ENCODE measurements around the gene HPS1.

The HPS1 gene

DNA sequence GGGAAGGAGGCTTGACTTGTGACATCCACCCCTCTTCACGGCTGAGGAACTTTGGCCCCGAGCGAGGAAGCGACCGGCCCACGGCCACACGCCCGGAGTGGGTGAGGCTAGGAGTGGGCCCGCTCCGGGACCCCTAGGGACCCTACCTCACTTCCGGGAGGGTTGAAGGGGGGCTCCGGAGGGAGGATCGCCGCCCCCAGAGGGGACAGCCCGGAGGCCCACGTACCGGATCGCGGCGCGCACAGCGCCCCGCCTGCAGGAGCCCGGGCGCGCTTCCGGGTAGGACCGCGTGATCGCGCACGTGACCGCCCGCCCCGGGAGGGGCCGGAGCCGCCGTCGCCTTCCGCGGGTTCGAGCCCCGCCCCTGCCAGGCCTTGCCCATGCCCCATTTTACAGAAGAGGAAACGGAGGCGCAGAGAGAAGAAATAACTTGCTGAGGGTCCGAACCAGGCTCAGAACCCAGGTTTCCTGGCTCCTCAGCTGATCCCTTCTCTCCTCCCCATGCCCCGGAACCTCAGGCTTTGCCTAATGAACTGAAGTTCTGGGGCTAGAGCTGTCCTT is at the start of gene HPS1:
TSS of gene HPS1 (minus strand) at position 275 of the 561 bp plus-strand sequence. CDS start 3,695 bp downstream, outside the sequence.
- peak; percentile 56 for DNase-seq

- no peak for DNase-seq
Observed at GRCh38 chr10:98492763-98493162, 46.0 kb upstream of the HPS1 start.

GRCh38 chr10:98489561-98490481 is 43.1 kb upstream of the HPS1 start:
- DNase-seq: no peak

DNA sequence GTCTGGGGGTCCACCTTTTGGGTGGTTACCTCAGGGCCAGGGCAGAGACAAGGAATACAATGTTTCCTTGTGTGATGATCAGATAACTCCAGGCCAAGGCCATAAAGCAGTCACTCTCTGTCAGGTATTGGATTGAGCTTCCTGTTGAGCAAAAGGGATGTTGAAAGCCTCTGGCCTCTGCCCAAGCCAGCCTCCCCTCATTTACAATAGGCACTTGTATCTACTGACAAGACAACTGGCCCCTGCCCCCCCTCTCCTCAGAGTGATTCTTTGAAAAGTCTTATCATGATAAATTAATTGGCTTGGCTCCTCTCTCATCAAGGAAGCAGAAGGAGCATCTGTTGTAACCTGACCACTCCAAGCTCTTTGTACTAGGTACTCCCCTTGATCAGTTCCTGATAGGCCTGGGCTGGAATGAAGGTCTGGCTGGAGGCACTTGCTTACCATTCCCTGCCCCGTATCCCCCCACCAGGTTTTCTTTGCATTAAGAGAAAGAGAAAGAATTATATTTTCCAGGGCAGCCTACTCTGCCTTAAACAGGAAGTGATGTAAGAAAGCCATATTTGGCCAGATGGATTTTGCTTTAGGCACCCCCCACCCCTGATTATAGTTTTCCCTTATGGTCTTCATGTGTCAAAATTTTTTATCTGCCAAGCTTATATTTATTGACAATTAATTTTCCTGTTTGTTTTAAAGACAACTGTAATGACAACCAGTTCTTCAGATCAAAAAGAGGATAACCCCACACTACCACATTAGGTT is 42.1 kb upstream of the HPS1 start:
- DNase-seq: no peak

- no peak for DNase-seq
Observed at GRCh38 chr10:98487649-98488048, 40.9 kb upstream of the HPS1 start.

- DNase-seq: no peak
Observed at GRCh38 chr10:98486421-98486820, 39.7 kb upstream of the HPS1 start.

DNA sequence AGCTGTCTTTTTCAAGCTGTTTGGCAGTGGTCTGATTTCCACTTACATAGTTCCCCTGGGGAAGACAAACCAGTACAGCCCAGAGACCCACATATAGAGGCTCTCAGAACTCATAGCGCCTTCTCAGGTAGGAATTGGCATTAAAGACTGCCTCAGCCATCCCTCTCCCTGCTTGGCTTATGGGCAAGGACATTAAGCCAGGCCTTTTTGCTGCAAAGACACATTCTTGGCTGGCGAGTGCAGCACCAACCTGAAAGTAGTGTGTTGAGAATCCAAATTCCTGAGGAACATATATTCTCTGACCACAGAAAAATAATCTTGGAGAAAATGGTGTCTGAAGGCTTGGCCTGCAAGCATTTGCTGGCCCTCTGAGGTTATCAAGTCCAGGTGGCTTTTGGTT is 39.2 kb upstream of the HPS1 start:
- no peak for DNase-seq

GRCh38 chr10:98483658-98484057 is 36.9 kb upstream of the HPS1 start:
- DNase-seq: no peak

- no peak for DNase-seq
Observed at GRCh38 chr10:98482096-98482495, 35.4 kb upstream of the HPS1 start.

GRCh38 chr10:98481404-98481945 is 34.7 kb upstream of the HPS1 start:
- no peak for DNase-seq

GRCh38 chr10:98478430-98479222 is 31.9 kb upstream of the HPS1 start:
- DNase-seq: no peak

DNA sequence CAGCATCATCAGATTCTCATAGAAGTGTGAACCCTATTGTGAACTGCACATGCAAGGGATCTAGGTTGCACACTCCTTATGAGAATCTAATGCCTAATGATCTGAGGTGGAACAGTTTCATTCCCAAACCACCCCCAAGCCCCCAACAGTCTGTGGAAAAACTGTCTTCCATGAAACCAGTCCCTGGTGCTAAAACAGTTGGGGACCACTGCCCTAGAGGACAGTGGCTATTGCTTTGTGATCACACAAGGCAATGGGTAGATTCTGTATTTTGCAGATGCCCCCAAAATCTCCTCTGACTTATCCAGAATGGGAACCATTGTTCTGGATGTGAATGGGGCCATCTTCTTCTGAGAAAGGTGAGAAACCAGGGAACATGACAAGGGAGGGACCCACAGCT is 31.1 kb upstream of the HPS1 start:
- no peak for DNase-seq

- no peak for DNase-seq
Observed at GRCh38 chr10:98474628-98475027, 27.9 kb upstream of the HPS1 start.

DNA sequence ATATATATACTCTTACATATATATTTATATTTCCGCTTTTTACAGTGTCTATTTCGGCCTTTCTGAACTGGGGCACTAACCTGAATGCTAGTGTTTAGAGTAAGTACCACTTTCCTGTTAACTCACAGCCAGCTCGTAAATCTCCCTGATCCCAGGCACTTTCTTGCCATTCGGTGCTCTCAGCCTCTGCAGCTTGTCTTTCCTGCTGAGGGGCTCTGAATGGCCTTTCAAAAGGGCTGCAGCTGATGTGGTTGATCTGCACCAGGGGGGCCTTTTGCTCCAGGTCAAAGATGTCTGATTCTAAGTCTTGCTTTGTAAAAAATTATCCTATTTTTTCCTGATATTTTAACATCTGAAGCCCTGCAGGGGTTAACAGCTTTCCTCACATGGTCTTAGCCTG is 25.5 kb upstream of the HPS1 start:
- no peak for DNase-seq

DNA sequence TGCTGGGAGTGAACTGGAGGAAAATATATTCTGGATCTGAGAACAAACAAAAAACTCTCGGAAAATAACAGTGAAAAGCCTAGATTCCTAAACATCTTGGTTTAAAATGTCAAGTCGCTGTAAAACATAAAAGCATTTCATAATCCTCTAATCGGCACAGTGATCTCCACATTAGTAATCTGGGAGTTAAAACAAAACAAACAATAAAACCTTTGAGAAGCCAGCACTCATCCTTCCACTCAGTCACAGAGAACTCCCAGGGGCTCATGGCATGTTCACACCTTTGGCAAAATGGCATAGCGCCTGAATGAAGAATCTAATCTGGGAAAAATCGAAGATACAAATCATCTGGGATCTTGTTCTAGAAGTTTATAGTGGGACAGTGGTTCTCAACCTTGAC is 24.1 kb upstream of the HPS1 start:
- DNase-seq: no peak

GRCh38 chr10:98469001-98469931 is 22.5 kb upstream of the HPS1 start:
- no peak for DNase-seq

DNA sequence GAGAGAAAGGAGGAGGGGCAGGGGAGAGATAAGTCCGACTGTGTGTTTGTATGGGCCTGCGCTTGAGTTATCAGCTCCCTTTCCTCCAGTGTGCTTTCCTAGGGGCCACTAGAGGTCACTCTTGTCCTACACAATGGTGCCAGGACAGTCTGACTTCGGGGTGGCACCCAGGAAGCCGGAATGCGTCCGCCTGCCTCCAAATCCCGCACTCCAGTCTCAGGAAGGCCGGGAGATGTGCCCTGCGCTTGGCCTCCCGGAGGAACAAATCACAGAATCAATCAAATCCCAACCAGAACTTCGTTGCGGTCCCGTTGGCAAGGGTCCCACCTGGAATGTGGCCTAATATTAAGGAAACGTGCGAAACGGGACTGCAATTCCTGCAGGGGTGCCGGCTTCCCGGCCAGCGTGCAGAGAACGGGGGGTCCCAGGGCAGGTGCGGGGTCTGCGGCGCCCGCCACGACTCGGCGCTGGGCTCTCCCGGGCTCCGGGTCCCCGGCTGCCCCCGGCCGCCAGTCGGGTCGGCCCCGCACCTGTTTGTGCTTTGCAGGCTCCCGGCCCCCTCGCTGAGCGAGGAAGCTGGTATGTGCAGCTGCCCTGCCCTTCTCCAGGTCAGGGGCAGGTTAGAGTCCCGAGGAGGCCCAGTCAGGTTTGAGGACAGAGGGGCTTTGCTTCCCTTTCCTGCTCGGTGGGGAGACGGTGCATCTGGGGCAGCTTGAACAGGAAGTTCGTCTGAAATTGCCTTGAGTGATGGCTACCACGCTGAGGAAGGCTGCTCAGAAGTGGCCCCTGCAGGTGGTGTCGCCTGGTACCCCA is 21.0 kb upstream of the HPS1 start:
- DNase-seq: no peak

DNA sequence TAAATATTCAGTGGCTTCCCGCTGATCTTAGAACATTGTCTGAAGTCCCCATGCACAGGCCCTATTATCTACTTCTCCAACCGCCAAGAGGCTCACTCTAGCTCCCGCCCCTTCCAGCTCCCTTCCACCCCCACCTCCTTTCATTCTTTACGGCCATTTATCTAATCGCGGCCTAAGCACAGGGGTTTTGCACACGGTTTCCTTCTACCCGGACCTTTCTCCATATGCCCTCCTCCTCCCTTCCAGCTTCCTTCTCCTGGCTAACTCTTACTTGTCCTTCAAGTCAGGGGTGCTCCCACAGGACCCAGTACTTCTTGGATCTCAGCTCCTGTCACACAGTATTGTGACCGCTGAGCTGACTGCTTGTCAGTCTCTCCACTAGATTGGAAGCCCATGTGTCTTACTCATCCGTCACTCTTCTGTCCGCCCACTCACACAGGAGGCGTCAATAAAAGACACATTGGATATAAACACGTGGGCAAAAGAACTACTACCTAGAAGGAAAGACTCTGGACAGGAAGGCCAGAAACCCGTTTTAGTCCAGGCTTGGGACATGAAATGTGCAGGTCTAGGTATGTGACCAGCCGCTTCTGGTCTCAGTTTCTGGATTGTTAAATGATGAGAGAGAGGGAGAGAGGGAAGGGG is 20.2 kb upstream of the HPS1 start:
- DNase-seq: no peak

GRCh38 chr10:98465866-98466265 is 19.1 kb upstream of the HPS1 start:
- no peak for DNase-seq
